ENCODE data around the gene ARL5C. TPM values are rescaled to one million over a fixed set of nuclear protein-coding genes. Genes with fewer than 3 reads are reported as not detected.

The ARL5C gene
- total RNA-seq, 1 donor from 2014 or later, result not detected

DNA sequence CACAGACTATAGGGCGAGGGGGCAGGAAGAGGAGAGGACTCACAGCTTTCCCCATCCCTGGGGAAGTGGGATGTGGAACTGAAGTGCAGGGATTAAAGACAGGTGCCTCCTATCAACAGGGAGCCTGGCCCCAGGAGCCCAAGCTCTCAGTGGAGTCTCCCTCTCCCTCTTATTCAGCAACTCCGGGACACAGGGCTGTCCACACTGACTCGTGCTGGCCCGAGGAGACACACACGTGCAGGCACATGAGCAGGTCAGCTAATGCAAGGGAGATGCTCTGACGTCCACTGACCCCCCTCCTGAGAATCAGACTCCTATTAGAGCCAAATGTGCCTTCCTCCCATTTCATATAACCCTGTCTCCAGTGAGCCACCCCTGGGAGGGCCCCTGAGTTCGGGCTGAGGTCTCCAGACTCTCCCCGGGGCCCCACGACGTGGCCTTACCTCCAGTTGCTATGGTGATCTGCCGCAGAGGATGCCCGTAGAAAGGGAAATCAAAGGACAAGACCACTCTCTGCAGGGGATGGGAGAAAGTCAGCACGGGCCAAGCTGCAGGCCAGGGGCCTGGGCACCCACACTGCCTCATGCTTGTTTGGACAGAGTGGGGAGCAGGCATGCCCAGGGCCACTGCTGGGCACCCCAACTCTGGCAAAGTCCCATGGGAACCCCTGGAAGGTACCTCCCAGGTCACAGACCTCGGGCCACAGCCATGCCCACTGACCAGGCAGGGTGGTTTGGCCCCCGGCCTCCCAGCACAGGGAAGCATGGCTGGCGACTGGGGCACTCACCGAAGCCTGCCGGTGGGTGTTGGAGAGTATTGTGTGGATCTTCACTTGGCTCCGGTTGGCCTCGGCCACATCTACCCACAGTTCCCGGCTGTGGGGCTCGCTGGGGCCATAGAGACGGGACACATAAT, 57.2 kb downstream of the ARL5C start:
- Histone ChIP-seq H3K4me2 (ENCODE audit: low read length) (no peak overlapping the region), H4K20me1 (ENCODE audit: insufficient read depth, low read length) (no peaks in the 10 kb centered on the region), H3K36me3 (ENCODE audit: insufficient read depth, low read length) (no peaks in the 10 kb centered on the region), H3K27me3 (ENCODE audit: insufficient read depth, low read length) (peaks cover 20% of the 10 kb centered on the region), H2AFZ (ENCODE audit: low read depth, low read length) (no peak overlapping the region), H3K4me3 (ENCODE audit: insufficient read depth, low read depth, low read length) (no peak overlapping the region), H3K79me2 (ENCODE audit: insufficient read depth, low read length) (no peaks in the 10 kb centered on the region), H3K27ac (ENCODE audit: low read depth, low read length) (no peak overlapping the region), H3K9me3 (ENCODE audit: insufficient read depth, low read depth, low read length) (no peaks in the 10 kb centered on the region), H3K9ac (ENCODE audit: low read length) (no peak overlapping the region), H3K4me1 (ENCODE audit: insufficient read depth, low read length) (peaks cover 3% of the 10 kb centered on the region)
- DNase-seq (ENCODE audit: low read depth), result no peak
- peaks cover 11% of the 10 kb centered on the region for H3K4me1 Mint-ChIP-seq (ENCODE audit: low read depth, unreplicated experiment)
- FAIRE-seq, result no peak
- H3K27me3 Mint-ChIP-seq (ENCODE audit: low read depth, unreplicated experiment), result peaks cover 50% of the 10 kb centered on the region
- peaks cover 2% of the 10 kb centered on the region for H3K9me3 Mint-ChIP-seq (ENCODE audit: unreplicated experiment)
- peaks cover 4% of the 10 kb centered on the region for H3K36me3 Mint-ChIP-seq (ENCODE audit: low read depth, unreplicated experiment)
- TF ChIP-seq, protein P1, sequence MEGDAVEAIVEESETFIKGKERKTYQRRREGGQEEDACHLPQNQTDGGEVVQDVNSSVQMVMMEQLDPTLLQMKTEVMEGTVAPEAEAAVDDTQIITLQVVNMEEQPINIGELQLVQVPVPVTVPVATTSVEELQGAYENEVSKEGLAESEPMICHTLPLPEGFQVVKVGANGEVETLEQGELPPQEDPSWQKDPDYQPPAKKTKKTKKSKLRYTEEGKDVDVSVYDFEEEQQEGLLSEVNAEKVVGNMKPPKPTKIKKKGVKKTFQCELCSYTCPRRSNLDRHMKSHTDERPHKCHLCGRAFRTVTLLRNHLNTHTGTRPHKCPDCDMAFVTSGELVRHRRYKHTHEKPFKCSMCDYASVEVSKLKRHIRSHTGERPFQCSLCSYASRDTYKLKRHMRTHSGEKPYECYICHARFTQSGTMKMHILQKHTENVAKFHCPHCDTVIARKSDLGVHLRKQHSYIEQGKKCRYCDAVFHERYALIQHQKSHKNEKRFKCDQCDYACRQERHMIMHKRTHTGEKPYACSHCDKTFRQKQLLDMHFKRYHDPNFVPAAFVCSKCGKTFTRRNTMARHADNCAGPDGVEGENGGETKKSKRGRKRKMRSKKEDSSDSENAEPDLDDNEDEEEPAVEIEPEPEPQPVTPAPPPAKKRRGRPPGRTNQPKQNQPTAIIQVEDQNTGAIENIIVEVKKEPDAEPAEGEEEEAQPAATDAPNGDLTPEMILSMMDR (IDR thresholded peaks at IDR 0.05; ENCODE audit: insufficient read depth, low read depth, low read length), result no peak
- no peak for TF ChIP-seq EZH2 (IDR thresholded peaks at IDR 0.05; ENCODE audit: insufficient read depth, low read length)
- no peak overlapping the region for H3K4me3 Mint-ChIP-seq (ENCODE audit: unreplicated experiment)
- H3K27ac Mint-ChIP-seq (ENCODE audit: unreplicated experiment), result no peak overlapping the region

DNA sequence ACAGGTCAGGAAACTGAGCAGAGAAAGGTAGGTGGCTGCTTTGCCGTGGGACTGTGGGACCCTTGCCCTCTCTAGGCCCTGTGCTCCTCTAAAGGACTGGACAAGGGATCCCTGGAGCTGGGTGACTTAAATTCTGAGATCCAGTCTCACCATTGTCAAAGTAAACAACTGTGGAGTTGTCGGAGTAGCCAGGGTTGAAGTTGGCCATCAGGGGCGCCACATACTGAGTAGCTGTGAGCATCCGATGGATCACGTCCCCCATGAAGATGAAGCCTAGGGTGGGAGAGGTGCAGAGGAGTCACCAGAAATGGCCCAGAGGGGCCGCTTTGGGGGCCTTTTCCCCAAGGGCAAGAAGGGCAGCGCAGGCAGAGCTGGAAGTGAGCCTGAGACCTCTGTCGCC, 58.0 kb downstream of the ARL5C start:
- no peak overlapping the region for H3K9ac ChIP-seq (ENCODE audit: low read length)
- H3K36me3 ChIP-seq (ENCODE audit: insufficient read depth, low read length), result no peaks in the 10 kb centered on the region
- no peaks in the 10 kb centered on the region for H4K20me1 ChIP-seq (ENCODE audit: insufficient read depth, low read length)
- H3K4me1 Mint-ChIP-seq (ENCODE audit: low read depth, unreplicated experiment), result peaks cover 11% of the 10 kb centered on the region
- no peak for DNase-seq (ENCODE audit: low read depth)
- no peak overlapping the region for H3K4me2 ChIP-seq (ENCODE audit: low read length)
- H3K27ac ChIP-seq (ENCODE audit: low read depth, low read length), result no peak overlapping the region
- peaks cover 2% of the 10 kb centered on the region for H3K9me3 Mint-ChIP-seq (ENCODE audit: unreplicated experiment)
- TF ChIP-seq, protein P1 (IDR thresholded peaks at IDR 0.05; ENCODE audit: insufficient read depth, low read depth, low read length), result no peak
- TF ChIP-seq EZH2 (IDR thresholded peaks at IDR 0.05; ENCODE audit: insufficient read depth, low read length), result no peak
- H3K27me3 Mint-ChIP-seq (ENCODE audit: low read depth, unreplicated experiment), result peaks cover 45% of the 10 kb centered on the region
- no peak overlapping the region for H3K4me3 ChIP-seq (ENCODE audit: insufficient read depth, low read depth, low read length)
- H3K79me2 ChIP-seq (ENCODE audit: insufficient read depth, low read length), result no peaks in the 10 kb centered on the region
- H3K4me1 ChIP-seq (ENCODE audit: insufficient read depth, low read length), result peaks cover 4% of the 10 kb centered on the region
- H3K36me3 Mint-ChIP-seq (ENCODE audit: low read depth, unreplicated experiment), result peaks cover 4% of the 10 kb centered on the region
- H3K9me3 ChIP-seq (ENCODE audit: insufficient read depth, low read depth, low read length), result no peaks in the 10 kb centered on the region
- no peak overlapping the region for H3K27ac Mint-ChIP-seq (ENCODE audit: unreplicated experiment)
- no peak overlapping the region for H2AFZ ChIP-seq (ENCODE audit: low read depth, low read length)
- no peak for FAIRE-seq
- no peak overlapping the region for H3K4me3 Mint-ChIP-seq (ENCODE audit: unreplicated experiment)
- H3K27me3 ChIP-seq (ENCODE audit: insufficient read depth, low read length), result peaks cover 20% of the 10 kb centered on the region

GRCh38 chr17:39107155-39107554, 58.8 kb downstream of the ARL5C start:
- Mint-ChIP-seq H3K27ac (ENCODE audit: unreplicated experiment) (no peak overlapping the region), H3K27me3 (ENCODE audit: low read depth, unreplicated experiment) (peaks cover 41% of the 10 kb centered on the region), H3K36me3 (ENCODE audit: low read depth, unreplicated experiment) (peaks cover 4% of the 10 kb centered on the region), H3K4me3 (ENCODE audit: unreplicated experiment) (no peak overlapping the region), H3K9me3 (ENCODE audit: unreplicated experiment) (peaks cover 2% of the 10 kb centered on the region), H3K4me1 (ENCODE audit: low read depth, unreplicated experiment) (peaks cover 11% of the 10 kb centered on the region)
- no peak overlapping the region for H3K4me2 ChIP-seq (ENCODE audit: low read length)
- peaks cover 4% of the 10 kb centered on the region for H3K4me1 ChIP-seq (ENCODE audit: insufficient read depth, low read length)
- no peak overlapping the region for H3K9ac ChIP-seq (ENCODE audit: low read length)
- H3K9me3 ChIP-seq (ENCODE audit: insufficient read depth, low read depth, low read length), result no peaks in the 10 kb centered on the region
- H3K4me3 ChIP-seq (ENCODE audit: insufficient read depth, low read depth, low read length), result no peak overlapping the region
- TF ChIP-seq, protein P1 (IDR thresholded peaks at IDR 0.05; ENCODE audit: insufficient read depth, low read depth, low read length), result no peak
- TF ChIP-seq EZH2 (IDR thresholded peaks at IDR 0.05; ENCODE audit: insufficient read depth, low read length), result no peak
- H3K79me2 ChIP-seq (ENCODE audit: insufficient read depth, low read length), result no peaks in the 10 kb centered on the region
- DNase-seq (ENCODE audit: low read depth) (no peak), FAIRE-seq (no peak)
- H3K27ac ChIP-seq (ENCODE audit: low read depth, low read length), result no peak overlapping the region
- H2AFZ ChIP-seq (ENCODE audit: low read depth, low read length), result no peak overlapping the region
- no peaks in the 10 kb centered on the region for H4K20me1 ChIP-seq (ENCODE audit: insufficient read depth, low read length)
- H3K27me3 ChIP-seq (ENCODE audit: insufficient read depth, low read length), result peaks cover 20% of the 10 kb centered on the region
- no peaks in the 10 kb centered on the region for H3K36me3 ChIP-seq (ENCODE audit: insufficient read depth, low read length)
